Lower lobe of right lung (tissue), 2 donors: Measurements from ENCODE around the gene CLCN7. TPM values are rescaled to one million over a fixed set of nuclear protein-coding genes. Genes with fewer than 3 reads are reported as not detected.

Experiments
- ATAC-seq, 2 donors: fragments of 200-7000 bp; cut with Tn5 transposase; one replicate each; pipeline ENCODE4 v1.9.1; 2020 to 2022; ENCODE audit warnings: mild to moderate bottlenecking in 2 of 2, moderate library complexity in 2 of 2
- DNase-seq: peaks from one replicate; pipeline ENCODE4 v3.0.0-alpha.2; 2020
- H3K27ac ChIP-seq: fragments of 200-600 bp; one replicate; pipeline ENCODE4 v1.8.0; 2022
- H3K27me3 ChIP-seq: fragments of 200-600 bp; one replicate; pipeline ENCODE4 v1.8.0; 2022; ENCODE audit warnings: low read depth
- H3K36me3 ChIP-seq: fragments of 200-600 bp; one replicate; pipeline ENCODE4 v1.8.0; 2022; ENCODE audit warnings: mild to moderate bottlenecking
- H3K4me1 ChIP-seq: fragments of 200-600 bp; one replicate; pipeline ENCODE4 v1.8.0; 2022
- H3K4me3 ChIP-seq: fragments of 200-600 bp; one replicate; pipeline ENCODE4 v1.8.0; 2022; ENCODE audit warnings: mild to moderate bottlenecking
- H3K9me3 ChIP-seq: fragments of 200-600 bp; one replicate; pipeline ENCODE4 v1.8.0; 2022
- CTCF ChIP-seq: fragments of 200-600 bp; IDR thresholded peaks from one replicate; pipeline ENCODE4 v1.8.0; 2022; ENCODE audit warnings: antibody characterized with exemption, mild to moderate bottlenecking
- intact Hi-C: fragments of 100-400 bp; cut with DNase I; formaldehyde crosslinking; loops from one replicate; pipeline ENCODE4 v1.11.0; 2022
- total RNA-seq: library from RNA; stranded (reverse); fragmentation: NEBNext Ultra II Directional; extraction: Animal tissue kit (Norgen Biotek cat#: 25700); gene quantifications from one replicate; pipeline ENCODE4 v1.2.1, GENCODE V29; 2021
- donor health status: DM: no; HTN: yes; CAD: no; lungs with severe emphysema.

CLCN7 gene
- total RNA-seq, 1 donor from 2014 or later = 146 TPM

- DNase-seq (no peak), ATAC-seq (no peak)
- peaks cover 9% of the 10 kb centered on the region for H3K9me3 ChIP-seq
- peaks cover 42% of the 10 kb centered on the region for H3K36me3 ChIP-seq
- H3K27ac ChIP-seq = no peak overlapping the region
- no peak overlapping the region for H3K4me3 ChIP-seq
- intact Hi-C loops = no loop called here
- no peak for TF ChIP-seq CTCF
- H3K27me3 ChIP-seq = no peaks in the 10 kb centered on the region
- H3K4me1 ChIP-seq = peaks cover 28% of the 10 kb centered on the region
Observed at GRCh38 chr16:1510941-1511351, 36.1 kb upstream of the CLCN7 start.

GRCh38 chr16:1510272-1510671 lies 35.4 kb upstream of the CLCN7 start:
- H3K4me1 ChIP-seq = peaks cover 28% of the 10 kb centered on the region
- no peak for ATAC-seq
- H3K36me3 ChIP-seq = peaks cover 41% of the 10 kb centered on the region

GRCh38 chr16:1509307-1510221 lies 34.7 kb upstream of the CLCN7 start:
- ATAC-seq (peak; percentile 19 to 40), DNase-seq (no peak)
- Histone ChIP-seq H3K36me3 (peaks cover 36% of the 10 kb centered on the region), H3K9me3 (peaks cover 4% of the 10 kb centered on the region), H3K27me3 (no peaks in the 10 kb centered on the region), H3K27ac (peak overlapping the region; percentile 74), H3K4me3 (no peak overlapping the region), H3K4me1 (peaks cover 28% of the 10 kb centered on the region)
- TF ChIP-seq CTCF = no peak
- intact Hi-C loops = no loop called here

More at GRCh38 chr16:1510272-1510671, 35.4 kb upstream of the CLCN7 start:
- no peak for TF ChIP-seq CTCF
- Histone ChIP-seq H3K4me3 (no peak overlapping the region), H3K9me3 (peaks cover 9% of the 10 kb centered on the region), H3K27me3 (no peaks in the 10 kb centered on the region), H3K27ac (peak overlapping the region; percentile 74)
- DNase-seq = no peak
- intact Hi-C loops = no loop called here

- TF ChIP-seq CTCF = no peak
- Histone ChIP-seq H3K4me3 (no peak overlapping the region), H3K36me3 (peaks cover 40% of the 10 kb centered on the region), H3K4me1 (peaks cover 28% of the 10 kb centered on the region), H3K9me3 (no peaks in the 10 kb centered on the region), H3K27ac (peak overlapping the region; percentile 74), H3K27me3 (no peaks in the 10 kb centered on the region)
- ATAC-seq (no peak), DNase-seq (no peak)
- intact Hi-C loops = no loop called here
Observed at GRCh38 chr16:1508494-1509187, 33.8 kb upstream of the CLCN7 start.

GRCh38 chr16:1506494-1507213 lies 31.8 kb upstream of the CLCN7 start:
- no peak overlapping the region for H3K27ac ChIP-seq
- no peak for TF ChIP-seq CTCF
- DNase-seq (no peak), ATAC-seq (no peak)
- peaks cover 59% of the 10 kb centered on the region for H3K36me3 ChIP-seq
- H3K4me1 ChIP-seq = peaks cover 27% of the 10 kb centered on the region
- intact Hi-C loops = no loop called here
- no peak overlapping the region for H3K4me3 ChIP-seq
- no peaks in the 10 kb centered on the region for H3K27me3 ChIP-seq
- no peaks in the 10 kb centered on the region for H3K9me3 ChIP-seq
